ENCODE measurements around the gene SHOX.

Gene SHOX

DNA sequence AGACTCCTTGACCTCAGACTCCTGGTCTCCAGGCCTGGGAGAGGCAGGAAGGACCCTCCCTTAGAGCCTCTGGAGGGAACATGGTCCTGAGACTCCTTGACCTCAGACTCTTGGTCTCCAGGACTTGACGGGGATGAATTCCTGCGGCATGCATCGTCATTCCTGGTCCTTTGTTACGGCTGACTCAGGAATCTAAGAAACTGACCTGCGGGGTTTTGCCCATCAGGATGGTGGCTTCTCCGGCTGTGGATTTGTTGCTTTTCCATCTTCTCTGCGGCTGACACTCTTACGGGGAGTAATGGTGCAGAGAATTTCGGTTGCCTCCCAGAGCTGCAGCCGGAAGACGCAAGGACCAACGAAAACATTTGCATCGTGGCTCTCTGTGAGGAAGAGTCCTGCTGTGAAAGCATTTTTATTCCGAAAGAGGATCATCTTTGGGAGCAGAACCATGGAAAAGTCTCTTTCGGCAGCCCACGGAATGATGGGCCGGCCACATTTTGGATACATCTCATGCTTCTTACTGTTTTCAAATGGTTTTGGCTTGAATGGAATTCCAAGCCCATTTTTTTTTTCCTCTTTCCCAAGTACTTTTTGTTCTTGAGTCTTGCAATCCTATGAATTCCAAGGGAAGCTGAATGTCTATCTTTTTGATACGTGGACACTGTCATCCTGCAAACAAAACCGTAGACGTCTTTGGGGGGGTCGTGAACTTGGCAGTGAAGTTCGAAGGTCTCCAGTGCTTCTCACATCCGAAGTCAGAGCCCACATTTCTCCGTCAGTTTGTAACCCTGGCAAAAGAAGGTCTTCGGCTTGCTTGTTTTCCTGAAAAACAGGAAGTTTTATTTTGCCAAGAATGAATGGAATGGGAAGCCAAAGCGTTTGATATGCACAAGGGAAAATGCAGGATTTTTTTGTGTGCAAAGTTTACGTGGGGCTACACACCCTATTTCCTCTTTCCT, 36.5 kb downstream of the SHOX start:
- DNase-seq (ENCODE audit: low read depth) = peak; percentile 50

DNA sequence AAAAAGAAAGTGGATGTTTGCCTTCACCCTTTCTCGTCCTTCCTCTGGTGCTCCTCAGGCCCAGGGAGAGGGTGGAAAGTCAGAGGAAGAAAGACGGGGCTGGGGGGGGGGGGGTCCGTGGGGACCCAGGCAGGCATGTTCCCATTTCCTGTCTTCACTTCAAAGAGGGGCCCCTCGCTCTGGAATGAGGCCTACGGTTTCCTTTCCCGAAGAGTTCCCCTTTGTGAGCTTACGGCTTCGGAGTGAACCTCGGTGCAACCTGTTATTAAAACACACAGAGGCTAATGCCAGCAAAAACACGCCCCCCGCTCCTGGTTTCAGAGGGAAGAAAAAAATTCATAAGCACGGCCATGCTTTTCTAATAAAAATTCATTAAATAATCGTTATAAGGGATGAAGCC, 40.1 kb downstream of the SHOX start:
- DNase-seq (ENCODE audit: low read depth) = no peak

DNA sequence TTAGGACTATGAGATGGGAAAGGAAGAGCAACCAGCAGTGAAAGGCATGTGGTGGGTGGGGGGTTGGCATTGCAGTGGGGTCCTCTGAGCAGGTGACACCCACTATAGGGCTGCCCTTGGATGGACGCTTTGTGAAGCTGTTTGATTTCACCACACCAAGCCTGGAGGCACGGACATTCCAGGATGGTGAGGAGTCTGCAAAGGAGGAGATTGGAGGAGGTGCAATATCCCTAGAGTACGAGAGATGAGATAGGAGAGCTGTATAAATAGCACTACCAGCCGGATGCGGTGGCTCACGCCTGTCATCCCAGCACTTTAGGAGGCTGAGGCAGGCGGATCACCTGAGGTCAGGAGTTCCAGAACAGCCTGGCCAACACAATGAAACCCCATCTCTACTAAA, 42.3 kb downstream of the SHOX start:
- DNase-seq (ENCODE audit: low read depth) = peak; percentile 39

DNA sequence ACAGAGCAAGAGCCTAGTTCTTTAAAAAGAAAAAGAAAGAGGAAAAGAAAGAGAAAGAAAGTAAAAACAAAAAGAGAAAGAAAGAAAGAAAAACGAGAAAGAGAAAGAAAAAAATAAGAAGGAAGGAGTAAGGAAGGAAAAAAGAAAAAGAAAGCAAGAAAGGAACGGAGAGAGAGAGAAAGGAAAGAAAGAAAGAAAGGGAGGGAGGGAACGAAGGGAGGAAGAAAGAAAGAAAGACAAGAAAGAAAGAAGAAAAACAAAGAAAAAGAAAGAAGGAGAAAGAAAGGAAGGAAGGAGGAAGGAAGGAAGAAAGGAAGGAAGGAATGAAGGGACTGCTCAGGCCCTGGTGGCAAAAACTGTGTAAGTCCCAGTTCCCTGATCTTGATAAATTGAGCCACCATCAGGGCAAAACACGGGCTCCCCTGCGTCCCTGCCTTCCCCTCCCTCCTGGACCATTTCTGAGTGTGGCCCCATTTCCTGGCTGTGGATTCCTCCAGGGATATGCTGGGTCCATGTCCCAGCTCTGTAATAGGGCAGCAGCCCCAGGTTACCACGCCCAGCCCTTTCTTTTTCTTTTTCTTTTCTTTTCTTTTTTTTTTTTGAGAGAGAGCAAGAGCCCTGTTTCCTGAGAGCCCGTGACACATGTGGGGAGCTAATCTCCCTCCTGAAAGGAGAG, 44.8 kb downstream of the SHOX start:
- DNase-seq (ENCODE audit: low read depth) = no peak

DNA sequence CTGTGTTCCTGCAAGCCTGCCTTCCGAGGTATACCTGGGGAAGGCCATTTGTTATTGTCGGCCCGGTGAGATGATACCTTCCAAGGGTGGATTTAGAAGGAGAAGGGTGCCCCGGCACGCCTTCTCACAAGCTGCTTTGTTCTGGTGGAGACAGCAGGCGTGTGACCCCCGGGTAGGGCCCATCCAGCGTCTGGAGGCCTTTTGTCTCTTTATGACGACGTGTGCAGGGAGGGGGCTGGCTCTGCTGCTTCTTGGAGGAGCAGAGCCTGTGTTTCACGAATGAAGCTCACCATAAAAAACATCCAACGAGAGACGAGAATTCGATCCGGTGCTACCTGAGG, 45.3 kb downstream of the SHOX start:
- DNase-seq (ENCODE audit: low read depth) = no peak

DNA sequence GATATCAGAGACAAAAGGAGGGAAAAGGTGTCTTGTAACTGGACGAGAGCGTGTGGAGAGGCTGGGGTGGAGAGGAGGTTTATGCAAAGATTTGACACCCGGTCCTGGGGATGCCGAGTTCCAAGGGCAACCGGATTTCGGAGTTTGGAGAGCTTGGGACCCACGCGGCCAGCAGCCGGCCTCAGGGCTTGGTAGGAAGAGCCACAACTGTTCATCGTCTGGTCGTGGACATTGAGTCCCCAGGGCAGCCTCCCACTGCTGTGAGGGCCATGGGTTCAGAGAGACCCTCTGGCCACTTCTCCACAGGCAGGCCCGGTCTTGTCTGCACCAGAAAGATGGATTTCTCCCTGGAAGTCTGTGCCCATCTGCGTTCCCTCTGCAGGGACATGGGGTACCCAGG, 46.8 kb downstream of the SHOX start:
- DNase-seq (ENCODE audit: low read depth) = no peak

DNA sequence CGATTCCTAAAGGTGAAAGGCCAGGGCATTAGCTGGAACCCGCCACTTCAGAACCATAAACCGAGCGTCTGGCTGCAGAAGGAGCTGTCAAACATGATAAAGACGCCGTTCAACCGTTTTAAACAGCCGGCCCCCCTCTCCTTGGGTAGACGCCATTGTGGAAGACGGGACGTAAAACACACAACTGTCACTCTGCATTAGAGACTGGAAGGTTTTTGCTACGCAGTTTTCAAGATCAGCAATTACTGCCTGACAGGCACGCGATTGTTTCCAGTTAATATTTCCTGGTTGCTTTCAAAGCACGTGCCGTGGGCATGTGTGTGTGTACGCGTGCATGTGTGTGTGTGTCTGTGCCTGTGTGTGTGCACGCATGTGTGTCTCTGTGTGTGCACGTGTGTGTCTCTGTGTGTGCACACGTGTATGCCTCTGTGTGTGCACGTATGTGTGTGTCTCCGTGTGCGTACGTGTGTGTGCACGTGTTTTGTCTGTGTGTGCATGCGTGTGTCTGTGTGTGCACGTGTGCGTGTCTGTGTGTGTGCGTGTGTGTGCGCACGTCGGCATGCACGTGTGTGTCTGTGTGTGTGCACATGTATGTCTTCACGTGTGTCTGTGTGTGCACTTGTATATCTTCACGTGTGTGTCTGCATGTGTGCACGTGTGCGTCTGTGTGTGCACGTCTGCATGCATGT, 48.8 kb downstream of the SHOX start:
- DNase-seq (ENCODE audit: low read depth) = no peak

DNA sequence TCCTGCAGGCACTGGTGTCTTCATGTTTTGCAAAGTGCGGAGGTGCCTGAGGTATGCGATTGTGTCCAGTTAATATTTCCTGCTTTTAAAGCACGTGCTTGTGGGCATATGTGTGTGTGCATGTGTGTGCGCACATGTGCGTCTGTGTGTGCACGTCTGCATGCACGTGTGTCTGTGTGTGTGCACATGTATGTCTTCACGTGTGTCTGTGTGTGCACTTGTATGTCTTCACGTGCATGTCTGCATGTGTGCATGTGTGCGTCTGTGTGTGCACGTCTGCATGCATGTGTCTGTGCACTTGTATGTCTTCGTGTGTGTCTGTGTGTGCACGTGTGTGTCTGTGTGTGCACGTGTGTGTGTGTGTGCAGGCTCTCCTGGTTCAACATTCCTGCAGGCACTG, 49.5 kb downstream of the SHOX start:
- DNase-seq (ENCODE audit: low read depth) = no peak

DNA sequence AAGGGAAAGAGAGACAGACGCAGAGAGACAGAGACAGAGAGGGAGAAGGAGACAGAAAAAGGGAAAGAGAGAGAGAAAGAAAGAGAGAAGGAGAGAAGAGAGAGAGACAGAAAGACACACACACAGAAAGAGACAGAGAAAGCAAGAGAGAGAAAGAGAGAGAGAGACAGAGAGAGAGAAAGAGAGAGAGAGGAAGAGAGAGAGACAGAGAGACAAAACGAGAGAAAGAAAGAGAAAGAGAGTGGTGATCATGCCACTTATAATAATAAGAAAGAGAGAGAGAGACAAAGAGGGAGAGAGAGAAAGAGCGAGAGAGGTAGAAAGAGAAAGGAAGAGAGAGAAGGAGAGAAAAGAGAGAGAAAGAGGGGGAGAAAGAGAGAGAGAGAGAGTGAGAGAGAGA, 51.4 kb downstream of the SHOX start:
- no peak for DNase-seq (ENCODE audit: low read depth)

DNA sequence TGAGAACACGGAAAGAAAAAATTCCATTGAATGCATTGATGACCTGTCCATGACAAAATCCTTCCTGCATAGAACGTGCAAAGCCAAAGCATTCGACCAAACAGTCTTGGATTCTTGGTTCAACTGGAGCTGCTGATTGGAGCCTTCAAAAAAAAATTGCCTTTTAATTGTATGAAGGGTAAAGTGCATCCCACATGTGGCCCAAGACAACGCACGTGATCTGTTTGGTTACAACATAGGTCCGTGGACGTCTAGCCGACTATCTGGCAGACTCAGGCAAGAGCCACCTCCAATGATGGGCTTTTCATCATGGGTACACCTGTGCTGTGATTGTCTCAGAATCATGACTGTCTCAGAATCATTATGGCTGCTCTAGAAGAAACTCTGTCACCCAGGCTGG, 52.3 kb downstream of the SHOX start:
- DNase-seq (ENCODE audit: low read depth) = no peak

DNA sequence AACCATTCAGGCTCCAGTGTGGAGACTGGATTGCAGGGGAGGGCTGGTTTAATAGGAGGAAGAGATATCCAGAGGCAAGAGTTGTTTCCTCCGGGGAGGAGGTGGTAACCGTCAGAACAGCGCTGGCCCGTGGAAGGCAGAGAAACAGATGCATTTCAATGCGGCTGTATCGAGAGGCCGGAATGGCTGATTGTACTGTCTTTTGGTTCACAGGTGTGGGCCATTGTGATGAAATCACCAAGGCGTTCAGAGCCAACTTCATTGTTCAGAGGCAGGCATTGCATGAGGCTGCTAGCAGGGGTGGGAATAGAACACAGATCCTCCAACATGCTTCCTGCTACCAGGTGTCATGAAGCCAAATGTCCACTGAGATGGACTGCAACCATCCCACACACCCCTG, 53.0 kb downstream of the SHOX start:
- DNase-seq (ENCODE audit: low read depth) = no peak

DNA sequence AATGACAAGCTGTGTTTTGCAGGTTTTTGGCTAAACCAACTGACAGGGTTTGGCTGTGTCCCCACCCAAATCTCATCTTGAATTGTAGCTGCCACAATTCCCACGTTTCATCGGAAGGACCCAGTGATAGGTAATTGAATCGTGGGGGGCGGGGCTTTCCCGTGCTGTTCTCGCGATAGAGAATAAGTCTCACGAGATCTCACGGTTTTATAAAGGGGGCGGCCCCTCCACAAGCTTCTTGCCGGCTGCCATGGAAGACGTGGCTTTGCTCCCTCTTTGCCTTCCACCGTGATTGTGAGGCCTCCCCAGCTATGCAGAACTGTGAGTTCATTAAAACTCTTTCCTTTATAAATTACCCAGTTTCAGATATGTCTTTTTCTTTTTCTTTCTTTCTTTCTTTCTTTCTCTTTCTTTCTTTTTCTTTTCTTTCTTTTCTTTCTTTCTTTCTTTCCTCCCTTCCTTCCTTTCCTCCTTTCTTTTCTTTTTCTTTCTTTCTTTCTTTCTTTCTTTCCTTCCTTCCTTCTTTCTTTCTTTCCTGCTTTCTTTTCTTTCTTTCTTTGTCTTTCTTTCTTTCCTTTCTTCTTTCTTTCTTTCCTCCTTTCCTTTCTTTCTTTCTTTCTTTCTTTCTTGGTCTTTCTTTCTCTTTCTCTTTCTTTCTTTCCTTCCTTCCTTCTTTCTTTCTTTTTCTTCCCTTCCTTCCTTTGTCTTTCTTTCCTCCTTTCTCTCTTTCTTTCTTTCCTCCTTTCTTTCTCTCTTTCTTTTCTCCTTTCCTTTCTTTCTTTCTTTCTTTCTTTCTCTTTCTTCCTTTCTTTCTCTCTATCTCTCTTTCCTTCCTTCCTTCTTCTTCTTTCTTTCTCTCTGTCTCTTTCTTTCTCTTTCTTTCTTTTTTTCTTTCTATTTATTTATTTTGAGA, 54.8 kb downstream of the SHOX start:
- DNase-seq (ENCODE audit: low read depth) = no peak

DNA sequence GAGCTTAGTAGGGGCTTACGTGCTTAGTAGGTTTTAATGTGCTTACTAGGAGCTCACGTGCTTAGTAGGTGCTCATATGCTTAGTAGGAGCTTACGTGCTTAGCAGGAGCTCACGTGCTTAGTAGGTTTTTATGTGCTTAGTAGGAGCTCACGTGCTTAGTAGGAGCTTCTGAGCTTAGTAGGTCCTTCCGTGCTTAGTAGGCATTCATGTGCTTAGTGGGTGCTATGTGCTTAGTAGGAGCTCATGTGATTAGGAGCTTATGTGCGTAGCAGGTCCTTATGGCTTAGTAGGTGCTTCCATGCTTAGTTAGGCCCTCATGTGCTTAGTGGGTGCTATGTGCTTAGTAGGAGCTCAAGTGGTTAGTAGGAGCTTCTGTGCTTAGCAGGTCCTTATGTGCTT, 59.4 kb downstream of the SHOX start:
- DNase-seq (ENCODE audit: low read depth) = no peak

DNA sequence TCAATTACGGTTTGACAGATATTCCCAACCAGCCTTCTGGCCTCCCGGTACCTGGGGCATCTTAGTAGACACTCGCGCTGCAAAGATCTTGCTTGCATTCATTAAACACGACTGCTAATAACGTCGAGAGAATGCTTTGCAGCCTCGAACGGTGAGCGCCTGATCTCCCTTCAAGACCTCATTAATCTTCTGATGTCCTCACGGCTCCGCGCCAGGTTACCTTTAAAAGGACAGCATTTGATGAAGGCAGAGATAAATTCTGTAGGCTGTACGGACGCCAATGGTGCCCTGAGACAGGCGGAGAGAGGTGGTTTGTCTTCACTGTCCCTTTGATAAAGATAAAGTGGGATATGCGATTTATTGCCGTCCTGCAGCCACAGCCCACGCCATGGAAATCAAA, 64.2 kb downstream of the SHOX start:
- DNase-seq (ENCODE audit: low read depth) = no peak

DNA sequence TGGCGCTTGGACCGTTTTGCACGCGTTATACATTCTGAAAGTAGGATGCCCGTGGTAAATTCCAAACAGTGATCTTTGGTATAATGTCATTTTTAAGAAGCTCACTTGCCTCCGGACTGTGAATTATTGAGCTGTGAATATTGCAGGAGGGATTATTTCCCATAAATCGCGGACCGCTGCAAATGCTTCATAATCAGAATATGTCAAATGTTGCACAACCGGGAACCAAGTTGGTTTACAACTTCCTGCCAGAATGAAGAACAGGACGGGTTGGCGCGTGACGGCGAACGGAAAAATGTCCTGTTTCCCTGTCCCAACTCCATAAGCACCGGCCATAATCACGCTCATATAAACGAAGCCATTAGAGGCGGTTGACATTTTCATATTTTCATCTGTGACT, 67.6 kb downstream of the SHOX start:
- no peak for DNase-seq (ENCODE audit: low read depth)

DNA sequence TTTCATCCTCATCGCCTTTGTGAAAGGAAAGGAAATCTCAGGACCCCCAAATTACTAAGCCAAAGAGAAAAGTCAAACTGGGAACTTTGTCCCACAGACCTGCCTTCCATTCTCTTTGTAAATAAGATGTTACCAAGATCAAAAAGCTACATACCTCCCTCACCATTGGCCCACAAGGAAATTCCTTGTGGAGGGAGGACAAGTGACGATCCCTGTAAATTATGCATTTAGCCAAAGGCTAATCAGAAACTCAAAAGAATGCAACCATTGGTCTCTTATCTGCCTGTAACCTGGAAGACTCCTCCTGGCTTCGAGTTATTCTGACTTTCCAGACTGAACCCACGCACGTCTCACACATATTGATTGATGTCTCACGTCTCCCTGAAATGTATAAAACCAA, 70.3 kb downstream of the SHOX start:
- no peak for DNase-seq (ENCODE audit: low read depth)

DNA sequence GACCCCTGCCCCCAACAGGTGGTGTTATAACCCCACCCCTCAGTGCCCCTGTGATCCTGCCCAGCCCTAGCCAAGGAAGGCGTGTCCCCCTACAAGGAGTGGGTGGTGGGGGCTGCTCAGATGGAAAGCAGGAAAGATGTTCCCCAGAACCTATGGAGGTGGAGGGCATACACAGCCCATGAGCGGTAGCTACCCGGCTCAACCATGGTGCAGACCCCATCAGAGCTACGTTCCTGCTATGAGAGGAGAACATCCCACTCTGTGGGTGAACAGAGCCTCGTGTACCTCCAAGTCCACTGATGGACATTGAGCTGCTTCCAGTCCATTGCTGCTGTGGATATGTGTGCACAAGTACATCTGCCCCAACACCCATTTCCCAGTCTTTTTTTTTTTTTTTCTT, 71.1 kb downstream of the SHOX start:
- DNase-seq (ENCODE audit: low read depth) = no peak

DNA sequence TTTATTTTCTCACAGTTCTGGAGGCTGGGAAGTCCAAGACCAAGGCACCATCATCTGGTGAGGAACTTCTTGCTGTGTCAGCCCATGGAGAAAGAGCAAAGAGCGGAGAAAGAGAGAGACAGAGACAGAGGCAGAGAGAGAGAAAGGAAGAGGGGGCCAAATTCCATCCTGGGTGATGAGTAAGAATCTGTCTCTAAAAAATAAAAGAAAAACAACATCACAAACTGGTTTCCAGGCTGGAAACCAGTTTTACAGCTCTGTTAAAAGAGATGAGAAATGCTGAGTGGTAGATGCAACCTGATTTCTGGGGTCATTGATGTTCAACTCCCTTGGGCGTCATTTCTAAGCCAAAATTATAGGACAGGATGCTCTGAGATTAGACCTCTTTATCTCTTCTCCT, 72.9 kb downstream of the SHOX start:
- no peak for DNase-seq (ENCODE audit: low read depth)

DNA sequence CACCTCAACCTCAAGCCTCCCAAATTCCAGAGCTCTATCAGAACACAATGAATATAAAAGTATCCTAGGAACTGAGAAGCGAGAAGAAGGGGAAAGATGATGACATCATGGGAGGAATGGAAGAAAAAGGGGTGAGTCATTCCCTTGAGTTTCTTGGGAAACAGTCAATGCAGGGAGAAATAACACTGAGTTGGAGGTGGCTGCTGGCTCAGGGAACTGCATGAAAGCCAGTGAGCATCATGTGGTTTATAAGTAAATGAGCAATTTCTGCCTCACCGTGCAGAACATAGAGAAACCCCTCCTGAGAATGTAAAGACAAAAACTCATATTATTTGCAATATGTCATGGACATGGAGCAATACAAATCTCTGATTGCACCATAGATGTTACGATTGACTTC, 73.3 kb downstream of the SHOX start:
- DNase-seq (ENCODE audit: low read depth) = peak; percentile 15
